GM18508 (cell line): Measurements from ENCODE around the gene CLBA1.
"Not testable (repeated sequence)": the region's sequence is repeated elsewhere in the genome, so short reads cannot be mapped to it uniquely, and the experiment has no call there.

ENCODE experiments used
- ATAC-seq: cut with Tn5 transposase; IDR thresholded peaks from one replicate; pipeline ENCODE4 v1.9.1; 2021; ENCODE audit warnings: moderate number of reproducible peaks; ENCODE audit not compliant: insufficient read depth, unreplicated experiment

CLBA1 gene

GRCh38 chr14:104947881-104948735 lies 37.5 kb upstream of the CLBA1 start:
- ATAC-seq = not testable (repeated sequence)

- ATAC-seq = no peak
Observed at GRCh38 chr14:104948736-104949031, 36.9 kb upstream of the CLBA1 start.

- ATAC-seq = not testable (repeated sequence)
Observed at GRCh38 chr14:104949406-104949955, 36.1 kb upstream of the CLBA1 start.

GRCh38 chr14:104950021-104950420 lies 35.6 kb upstream of the CLBA1 start:
- no peak for ATAC-seq

GRCh38 chr14:104950701-104951100 lies 34.9 kb upstream of the CLBA1 start:
- not testable (repeated sequence) for ATAC-seq

GRCh38 chr14:104951863-104952657 lies 33.5 kb upstream of the CLBA1 start:
- not testable (repeated sequence) for ATAC-seq

- ATAC-seq = no peak
Observed at GRCh38 chr14:104953097-104953496, 32.5 kb upstream of the CLBA1 start.

- no peak for ATAC-seq
Observed at GRCh38 chr14:104953896-104954656, 31.5 kb upstream of the CLBA1 start.

GRCh38 chr14:104954746-104955395 lies 30.7 kb upstream of the CLBA1 start:
- no peak for ATAC-seq

- no peak for ATAC-seq
Observed at GRCh38 chr14:104955396-104955770, 30.2 kb upstream of the CLBA1 start.

GRCh38 chr14:104956290-104956890 lies 29.2 kb upstream of the CLBA1 start:
- no peak for ATAC-seq

GRCh38 chr14:104957146-104958113 lies 28.2 kb upstream of the CLBA1 start:
- no peak for ATAC-seq

- ATAC-seq = no peak
Observed at GRCh38 chr14:104964546-104964945, 21.0 kb upstream of the CLBA1 start.

- no peak for ATAC-seq
Observed at GRCh38 chr14:104965561-104966231, 19.9 kb upstream of the CLBA1 start.

GRCh38 chr14:104966261-104966865 lies 19.2 kb upstream of the CLBA1 start:
- ATAC-seq = no peak

GRCh38 chr14:104966981-104967385 lies 18.6 kb upstream of the CLBA1 start:
- no peak for ATAC-seq

- ATAC-seq = no peak
Observed at GRCh38 chr14:104967386-104968152, 18.0 kb upstream of the CLBA1 start.
